Activated CD8-positive, alpha-beta memory T cell treated with anti-CD3 and anti-CD28 coated beads, Interleukin-2, amount 10 ng/mL, durations not matched to agents 7 days and 5 days (primary cell): Measurements from ENCODE around the gene REPIN1. TPM values are rescaled to one million over a fixed set of nuclear protein-coding genes. Genes with fewer than 3 reads are reported as not detected.
"Not testable (repeated sequence)": the region's sequence is repeated elsewhere in the genome, so short reads cannot be mapped to it uniquely, and the experiment has no call there.

ENCODE experiments used
- ATAC-seq: fragments of 150-1000 bp; cut with Tn5 transposase; one replicate; pipeline ENCODE4 v1.10.0; 2021; ENCODE audit warnings: moderate library complexity
- CTCF ChIA-PET: fragments of 350-600 bp; sonication (Branson Sonifier 250); formaldehyde crosslinking; loops from one replicate; lab custom pipeline; 2021; ENCODE audit warnings: antibody characterized with exemption; lab: Charles Lee
- DNase-seq: peaks from one replicate; pipeline ENCODE4 v3.0.0-alpha.2; 2020
- H3K27ac Mint-ChIP-seq: one replicate; pipeline ENCODE4 v1.8.0; 2021; ENCODE audit warnings: mild to moderate bottlenecking, mixed read lengths
- H3K27me3 Mint-ChIP-seq: one replicate; pipeline ENCODE4 v1.8.0; 2021; ENCODE audit warnings: mixed read lengths
- H3K36me3 Mint-ChIP-seq: one replicate; pipeline ENCODE4 v1.8.0; 2021; ENCODE audit warnings: mild to moderate bottlenecking, mixed read lengths
- H3K4me1 Mint-ChIP-seq: one replicate; pipeline ENCODE4 v1.8.0; 2021; ENCODE audit warnings: mixed read lengths
- H3K4me3 Mint-ChIP-seq: one replicate; pipeline ENCODE4 v1.8.0; 2021; ENCODE audit warnings: mild to moderate bottlenecking, moderate library complexity, mixed read lengths
- H3K9me3 Mint-ChIP-seq: one replicate; pipeline ENCODE4 v1.8.0; 2022; ENCODE audit warnings: low read depth, mixed read lengths
- total RNA-seq, 2 experiments: library from RNA; stranded (reverse); gene quantifications; one replicate each; pipeline ENCODE4 v1.2.3, GENCODE V29; 2021

The REPIN1 gene
- total RNA-seq, 2 experiments from 2014 or later: 51.4 to 55.5 TPM

DNA sequence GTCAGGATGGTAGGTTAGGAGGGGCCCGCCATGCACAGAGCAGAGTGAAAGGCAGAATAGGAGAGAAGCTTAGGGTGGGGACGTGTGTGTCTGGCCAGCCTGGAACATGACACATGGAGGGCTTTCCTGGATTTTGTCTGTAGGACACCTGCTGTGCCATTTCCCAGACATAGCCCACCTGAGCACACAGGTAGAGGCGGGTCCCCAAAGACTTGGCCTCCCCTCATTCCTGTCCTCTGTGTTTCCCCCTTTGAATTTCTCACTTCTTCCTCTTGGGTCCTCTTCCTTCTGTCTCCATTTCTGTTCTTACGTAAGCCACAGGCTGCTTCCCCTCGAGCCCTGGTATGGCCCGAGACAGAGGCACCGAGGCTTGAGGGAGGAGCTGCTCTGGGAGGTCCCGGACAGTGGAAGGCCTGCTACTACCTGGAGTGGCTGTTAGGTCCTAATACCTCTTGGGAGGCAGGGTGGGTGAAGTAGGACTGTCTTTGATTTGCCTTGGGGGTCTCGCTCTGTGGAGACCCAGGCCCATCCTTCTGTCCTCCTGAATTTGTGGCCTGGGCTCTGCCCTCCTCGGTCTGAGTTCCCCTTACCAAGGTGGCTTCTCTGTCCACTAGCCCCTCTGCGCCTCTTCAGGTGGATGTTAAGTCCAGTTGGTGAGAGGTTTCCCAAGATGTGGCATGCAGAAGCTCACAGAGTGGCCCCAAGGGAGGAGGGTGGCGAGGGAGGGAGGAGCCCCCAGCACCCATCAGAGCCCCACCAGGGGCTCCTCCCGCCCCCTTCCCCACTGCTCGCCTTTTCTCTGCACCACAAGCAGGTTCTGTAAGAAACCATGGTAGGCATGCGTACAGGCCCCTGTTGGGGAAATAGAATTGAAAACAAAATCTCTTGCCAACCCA is 16.0 kb downstream of the REPIN1 start:
- CTCF ChIA-PET: interaction anchor here (1.3 to 2.4 kb wide), 3 partner anchors 19 to 37 kb away, joined by 3 to 9 read pairs (median 7); no protein-coding TSS in a partner anchor
- H3K27ac Mint-ChIP-seq: no peak overlapping the region
- DNase-seq (no peak), ATAC-seq (no peak)
- H3K4me3 Mint-ChIP-seq: no peak overlapping the region
- H3K36me3 Mint-ChIP-seq: peaks cover 2% of the 10 kb centered on the region
- H3K9me3 Mint-ChIP-seq: no peaks in the 10 kb centered on the region
- no peaks in the 10 kb centered on the region for H3K27me3 Mint-ChIP-seq
- H3K4me1 Mint-ChIP-seq: peaks cover 15% of the 10 kb centered on the region

DNA sequence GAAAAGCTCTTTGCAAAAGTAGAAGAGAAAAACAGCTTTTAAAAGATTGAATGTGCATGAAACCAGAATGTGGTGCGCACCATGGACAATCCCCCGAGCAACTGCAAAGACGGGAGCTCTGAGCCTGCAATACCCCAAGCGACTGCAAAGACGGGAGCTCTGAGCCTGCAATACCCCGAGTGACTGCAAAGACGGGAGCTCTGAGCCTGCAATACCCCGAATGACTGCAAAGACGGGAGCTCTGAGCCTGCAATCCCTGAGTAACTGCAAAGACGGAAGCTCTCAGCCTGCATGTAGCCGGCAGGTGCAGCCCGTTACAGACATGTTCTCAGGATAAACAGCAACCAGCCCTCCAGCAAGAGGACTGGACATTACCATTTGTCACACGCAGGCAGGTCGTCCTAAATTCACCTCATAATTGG is 16.7 kb downstream of the REPIN1 start:
- H3K4me3 Mint-ChIP-seq: no peak overlapping the region
- no peak overlapping the region for H3K27ac Mint-ChIP-seq
- no peaks in the 10 kb centered on the region for H3K27me3 Mint-ChIP-seq
- CTCF ChIA-PET: interaction anchor here (1.3 to 2.4 kb wide), 3 partner anchors 19 to 36 kb away, joined by 3 to 9 read pairs (median 7); no protein-coding TSS in a partner anchor
- peaks cover under 1% of the 10 kb centered on the region for H3K36me3 Mint-ChIP-seq
- H3K9me3 Mint-ChIP-seq: no peaks in the 10 kb centered on the region
- DNase-seq (no peak), ATAC-seq (no peak)
- H3K4me1 Mint-ChIP-seq: peaks cover 8% of the 10 kb centered on the region

DNA sequence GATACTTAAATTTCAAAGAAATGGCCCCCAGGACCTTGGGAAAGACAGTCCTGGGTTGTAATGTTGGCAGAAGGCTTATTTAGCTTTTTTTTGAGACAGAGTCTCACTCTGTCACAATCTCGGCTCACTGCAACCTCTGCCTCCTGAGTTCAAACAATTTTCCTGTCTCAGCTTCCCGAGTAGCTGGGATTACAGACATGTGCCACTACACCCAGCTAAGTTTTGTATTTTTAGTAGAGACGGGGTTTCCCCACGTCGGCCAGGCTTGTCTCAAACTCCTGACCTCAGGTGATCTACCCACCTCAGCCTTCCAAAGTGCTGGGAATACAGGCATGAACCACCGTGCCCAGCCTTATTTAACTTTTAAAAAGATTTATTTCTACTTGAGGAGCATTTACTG is 17.3 kb downstream of the REPIN1 start:
- CTCF ChIA-PET: interaction anchor here (1.3 to 2.4 kb wide), 3 partner anchors 18 to 36 kb away, joined by 3 to 9 read pairs (median 7); no protein-coding TSS in a partner anchor

DNA sequence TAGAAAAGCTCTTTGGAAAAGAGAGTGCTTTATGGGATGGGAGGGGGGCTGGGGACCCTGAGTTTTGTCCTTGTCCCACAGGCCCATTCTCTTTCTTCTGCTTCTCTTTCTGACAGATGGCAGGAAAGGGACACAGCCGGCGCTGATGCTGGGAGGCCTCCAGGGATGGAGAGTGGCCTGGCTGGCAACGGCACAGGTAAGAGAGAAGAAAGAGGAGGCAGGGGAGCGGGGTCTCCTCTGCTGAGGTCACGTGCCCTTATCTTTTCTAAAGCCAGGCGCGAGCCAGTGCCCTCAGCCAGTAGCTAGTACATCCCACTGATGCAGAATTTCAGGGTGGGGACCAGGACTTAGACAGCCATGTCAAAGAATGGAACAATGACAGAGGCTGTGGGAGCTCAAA is 19.7 kb downstream of the REPIN1 start:
- DNase-seq (no peak), ATAC-seq (no peak)
- no peak overlapping the region for H3K4me3 Mint-ChIP-seq
- CTCF ChIA-PET: interaction anchor here (0.9 to 1.8 kb wide), 4 partner anchors 11 to 62 kb away, joined by 3 to 4 read pairs (median 4); no protein-coding TSS in a partner anchor
- no peak overlapping the region for H3K27ac Mint-ChIP-seq
- H3K9me3 Mint-ChIP-seq: no peaks in the 10 kb centered on the region
- H3K36me3 Mint-ChIP-seq: peaks cover 5% of the 10 kb centered on the region
- no peaks in the 10 kb centered on the region for H3K27me3 Mint-ChIP-seq
- H3K4me1 Mint-ChIP-seq: no peaks in the 10 kb centered on the region

More for the DNA sequence above, 17.3 kb downstream of the REPIN1 start:
- not testable (repeated sequence) for ATAC-seq, H3K27ac Mint-ChIP-seq, H3K27me3 Mint-ChIP-seq, H3K9me3 Mint-ChIP-seq, H3K4me1 Mint-ChIP-seq, DNase-seq, H3K4me3 Mint-ChIP-seq, H3K36me3 Mint-ChIP-seq

DNA sequence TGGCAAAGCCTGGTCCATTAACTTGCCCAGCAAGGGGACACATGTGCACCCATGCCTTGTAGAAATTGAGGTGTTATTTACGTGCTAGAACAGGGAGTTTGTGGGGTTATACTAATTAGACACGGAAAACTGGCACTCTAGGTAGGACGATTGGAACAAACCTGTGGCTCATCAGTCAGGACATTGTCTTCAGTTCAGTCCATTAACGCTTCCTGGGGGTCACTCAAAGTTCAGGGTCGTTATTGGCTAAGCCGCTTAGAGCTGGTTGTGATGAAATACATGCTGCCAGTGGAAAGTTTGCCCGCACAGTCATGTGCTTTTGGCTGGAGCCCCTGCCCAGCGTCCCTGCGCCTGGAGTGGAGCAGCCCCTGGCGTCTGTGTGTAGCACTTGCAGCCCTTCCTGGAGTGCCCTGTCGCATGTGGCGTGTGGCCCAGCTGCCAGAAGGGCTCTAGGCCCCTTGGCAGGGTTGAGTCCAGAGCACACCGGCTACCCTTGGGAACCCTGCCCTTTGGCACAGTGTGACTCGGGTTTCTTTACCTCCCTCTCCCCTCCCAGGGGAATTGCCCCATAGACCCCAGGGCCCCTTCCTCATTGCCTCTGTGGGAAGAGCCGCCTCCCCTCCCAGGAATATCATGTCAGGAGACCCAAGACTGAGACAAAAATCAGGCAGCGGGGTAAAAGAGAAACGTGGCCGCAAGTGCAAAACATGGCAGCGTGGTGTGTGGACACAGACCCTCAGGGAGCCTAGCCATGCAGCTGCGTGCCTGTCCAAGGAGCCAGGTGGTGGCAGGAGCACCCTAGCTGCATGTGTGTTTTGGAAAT is 20.3 kb downstream of the REPIN1 start:
- Mint-ChIP-seq H3K4me1 (no peaks in the 10 kb centered on the region), H3K27me3 (no peaks in the 10 kb centered on the region), H3K27ac (no peak overlapping the region), H3K36me3 (peaks cover 5% of the 10 kb centered on the region), H3K9me3 (no peaks in the 10 kb centered on the region), H3K4me3 (no peak overlapping the region)
- no peak for ATAC-seq
- CTCF ChIA-PET: interaction anchor here (0.9 to 1.8 kb wide), 4 partner anchors 11 to 63 kb away, joined by 3 to 4 read pairs (median 4); no protein-coding TSS in a partner anchor
- DNase-seq: no peak

DNA sequence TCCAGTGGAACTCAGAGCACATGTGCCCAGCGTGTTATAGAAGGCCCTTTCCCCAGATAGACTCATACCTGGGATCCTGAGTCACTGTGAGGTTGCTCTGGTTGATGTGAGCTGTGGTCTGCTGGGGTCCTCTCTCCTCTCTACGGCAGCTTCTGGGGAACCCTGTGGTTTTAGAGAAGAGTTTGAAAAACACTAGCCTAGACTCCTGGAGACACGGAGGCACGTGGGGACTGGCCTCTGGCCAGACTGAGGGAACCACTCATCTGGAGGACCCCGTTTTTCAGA is 20.9 kb downstream of the REPIN1 start:
- no peak for ATAC-seq
- H3K4me3 Mint-ChIP-seq: no peak overlapping the region
- CTCF ChIA-PET: no interaction called here

DNA sequence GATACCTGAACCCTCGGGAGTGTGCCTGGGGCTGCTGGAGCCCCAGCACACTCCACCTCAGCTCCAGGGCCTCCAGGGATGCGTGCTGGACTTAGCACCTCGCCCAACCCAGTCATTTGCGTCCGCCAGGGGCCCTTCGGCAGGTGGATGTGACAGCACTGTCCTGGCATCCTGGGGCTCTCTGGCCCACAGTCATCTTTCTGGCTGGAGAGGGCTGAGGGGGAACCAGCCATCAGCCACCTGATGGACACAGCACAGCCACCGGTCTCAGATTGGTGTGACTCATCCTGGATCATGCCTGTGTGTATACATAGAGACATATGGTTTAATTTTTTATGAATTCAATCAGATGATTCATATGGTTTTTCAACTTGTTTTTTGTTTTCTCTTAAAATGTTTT is 21.6 kb downstream of the REPIN1 start:
- ATAC-seq (no peak), DNase-seq (no peak)
- Mint-ChIP-seq H3K4me3 (no peak overlapping the region), H3K36me3 (peaks cover 5% of the 10 kb centered on the region), H3K27ac (no peak overlapping the region), H3K4me1 (peaks cover 2% of the 10 kb centered on the region), H3K9me3 (no peaks in the 10 kb centered on the region), H3K27me3 (no peaks in the 10 kb centered on the region)
- CTCF ChIA-PET: no interaction called here

More for the DNA sequence above, 20.9 kb downstream of the REPIN1 start:
- Mint-ChIP-seq H3K27ac (no peak overlapping the region), H3K36me3 (peaks cover 5% of the 10 kb centered on the region), H3K27me3 (no peaks in the 10 kb centered on the region), H3K4me1 (peaks cover 2% of the 10 kb centered on the region), H3K9me3 (no peaks in the 10 kb centered on the region)
- DNase-seq: no peak

DNA sequence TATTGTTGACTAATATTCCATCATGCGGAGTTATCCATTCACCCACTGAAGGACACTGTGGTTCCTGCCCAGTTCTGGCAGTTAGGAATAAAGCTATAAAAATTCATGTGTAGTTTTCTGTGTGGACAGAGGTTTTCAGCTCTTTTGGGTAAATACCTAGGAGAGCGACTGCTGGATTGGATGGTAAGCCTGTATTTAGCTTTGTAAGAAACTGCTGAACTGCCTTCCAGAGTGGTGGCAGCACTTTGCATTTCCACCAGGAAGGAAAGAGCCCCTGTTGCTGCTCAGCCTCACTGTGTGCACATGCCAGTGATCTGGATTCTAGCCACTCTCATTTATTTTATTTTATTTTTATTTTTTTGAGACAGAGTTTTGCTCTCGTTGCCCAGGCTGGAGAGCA is 24.7 kb downstream of the REPIN1 start:
- peaks cover 2% of the 10 kb centered on the region for H3K4me1 Mint-ChIP-seq
- H3K9me3 Mint-ChIP-seq: no peaks in the 10 kb centered on the region
- DNase-seq (no peak), ATAC-seq (no peak)
- H3K4me3 Mint-ChIP-seq: no peak overlapping the region
- H3K36me3 Mint-ChIP-seq: peaks cover 6% of the 10 kb centered on the region
- no peaks in the 10 kb centered on the region for H3K27me3 Mint-ChIP-seq
- CTCF ChIA-PET: interaction anchor here (0.8 to 1.2 kb wide), 3 partner anchors 8 to 15 kb away, joined by 3 to 4 read pairs (median 3); no protein-coding TSS in a partner anchor
- H3K27ac Mint-ChIP-seq: no peak overlapping the region

DNA sequence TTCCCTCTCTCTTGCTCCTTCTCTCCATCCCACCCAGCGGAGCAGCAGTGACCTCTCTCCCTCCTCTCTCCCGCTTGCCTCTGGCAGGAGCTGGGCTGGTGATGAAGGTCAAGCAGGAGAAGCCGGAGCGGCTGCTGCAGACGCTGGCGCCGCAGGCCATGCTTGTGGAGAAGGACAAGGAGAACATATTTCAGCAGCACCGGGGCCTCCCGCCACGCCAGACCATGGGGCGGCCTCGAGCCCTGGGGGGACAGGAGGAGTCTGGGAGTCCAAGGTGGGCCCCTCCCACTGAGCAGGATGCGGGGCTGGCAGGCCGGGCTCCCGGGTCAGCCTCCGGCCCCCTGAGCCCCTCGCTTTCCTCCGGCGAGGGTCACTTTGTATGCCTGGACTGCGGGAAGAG is 27.8 kb downstream of the REPIN1 start:
- DNase-seq: no peak

DNA sequence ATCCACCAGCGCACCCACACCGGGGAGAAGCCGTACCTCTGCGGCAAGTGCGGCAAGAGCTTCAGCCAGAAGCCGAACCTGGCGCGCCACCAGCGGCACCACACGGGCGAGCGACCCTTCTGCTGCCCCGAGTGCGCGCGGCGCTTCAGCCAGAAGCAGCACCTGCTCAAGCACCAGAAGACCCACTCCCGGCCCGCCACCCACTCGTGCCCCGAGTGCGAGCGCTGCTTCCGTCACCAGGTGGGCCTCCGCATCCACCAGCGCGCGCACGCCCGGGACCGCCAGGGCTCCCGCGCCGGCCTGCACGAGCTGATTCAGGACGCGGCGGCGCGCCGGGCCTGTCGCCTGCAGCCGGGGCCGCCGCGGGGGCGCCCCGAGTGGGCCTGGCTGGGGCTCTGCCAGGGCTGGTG is 28.2 kb downstream of the REPIN1 start:
- H3K27ac Mint-ChIP-seq: no peak overlapping the region
- no peaks in the 10 kb centered on the region for H3K9me3 Mint-ChIP-seq
- no peak overlapping the region for H3K4me3 Mint-ChIP-seq
- ATAC-seq: no peak
- peaks cover 1% of the 10 kb centered on the region for H3K36me3 Mint-ChIP-seq
- no peak for DNase-seq
- CTCF ChIA-PET: no interaction called here
- H3K4me1 Mint-ChIP-seq: peaks cover 2% of the 10 kb centered on the region
- H3K27me3 Mint-ChIP-seq: no peaks in the 10 kb centered on the region

More for the DNA sequence above, 27.8 kb downstream of the REPIN1 start:
- Mint-ChIP-seq H3K36me3 (peaks cover 1% of the 10 kb centered on the region), H3K27me3 (no peaks in the 10 kb centered on the region), H3K27ac (no peak overlapping the region), H3K4me1 (peaks cover 2% of the 10 kb centered on the region), H3K4me3 (no peak overlapping the region), H3K9me3 (no peaks in the 10 kb centered on the region)
- CTCF ChIA-PET: no interaction called here
- no peak for ATAC-seq

DNA sequence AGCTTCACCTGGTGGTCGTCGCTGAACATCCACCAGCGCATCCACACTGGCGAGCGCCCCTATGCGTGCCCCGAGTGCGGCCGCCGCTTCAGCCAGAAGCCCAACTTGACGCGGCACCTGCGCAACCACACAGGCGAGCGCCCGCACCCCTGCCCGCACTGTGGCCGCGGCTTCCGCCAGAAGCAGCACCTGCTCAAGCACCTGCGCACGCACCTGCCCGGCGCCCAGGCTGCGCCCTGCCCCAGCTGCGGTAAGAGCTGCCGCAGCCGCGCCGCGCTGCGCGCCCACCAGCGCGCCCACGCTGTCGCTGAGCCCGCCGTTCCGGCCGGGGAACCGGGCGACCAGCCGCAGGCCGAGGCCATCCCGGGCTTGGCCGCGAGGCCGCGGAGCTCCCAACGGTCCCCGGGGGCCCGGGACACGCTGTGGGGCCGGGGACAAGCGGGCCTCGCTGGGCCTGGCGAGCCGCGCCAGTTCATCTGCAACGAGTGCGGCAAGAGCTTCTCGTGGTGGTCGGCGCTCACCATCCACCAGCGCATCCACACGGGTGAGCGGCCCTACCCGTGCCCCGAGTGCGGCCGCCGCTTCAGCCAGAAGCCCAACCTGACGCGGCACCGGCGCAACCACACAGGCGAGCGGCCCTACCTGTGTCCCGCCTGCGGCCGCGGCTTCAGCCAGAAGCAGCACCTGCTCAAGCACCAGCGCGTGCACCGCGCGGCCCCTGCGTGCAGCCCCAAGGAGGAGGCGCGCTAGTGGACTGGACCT is 28.9 kb downstream of the REPIN1 start:
- DNase-seq (no peak), ATAC-seq (no peak)
- Mint-ChIP-seq H3K27me3 (no peaks in the 10 kb centered on the region), H3K36me3 (peaks cover 1% of the 10 kb centered on the region), H3K4me1 (peaks cover 2% of the 10 kb centered on the region), H3K9me3 (no peaks in the 10 kb centered on the region), H3K27ac (no peak overlapping the region), H3K4me3 (no peak overlapping the region)
- CTCF ChIA-PET: no interaction called here

DNA sequence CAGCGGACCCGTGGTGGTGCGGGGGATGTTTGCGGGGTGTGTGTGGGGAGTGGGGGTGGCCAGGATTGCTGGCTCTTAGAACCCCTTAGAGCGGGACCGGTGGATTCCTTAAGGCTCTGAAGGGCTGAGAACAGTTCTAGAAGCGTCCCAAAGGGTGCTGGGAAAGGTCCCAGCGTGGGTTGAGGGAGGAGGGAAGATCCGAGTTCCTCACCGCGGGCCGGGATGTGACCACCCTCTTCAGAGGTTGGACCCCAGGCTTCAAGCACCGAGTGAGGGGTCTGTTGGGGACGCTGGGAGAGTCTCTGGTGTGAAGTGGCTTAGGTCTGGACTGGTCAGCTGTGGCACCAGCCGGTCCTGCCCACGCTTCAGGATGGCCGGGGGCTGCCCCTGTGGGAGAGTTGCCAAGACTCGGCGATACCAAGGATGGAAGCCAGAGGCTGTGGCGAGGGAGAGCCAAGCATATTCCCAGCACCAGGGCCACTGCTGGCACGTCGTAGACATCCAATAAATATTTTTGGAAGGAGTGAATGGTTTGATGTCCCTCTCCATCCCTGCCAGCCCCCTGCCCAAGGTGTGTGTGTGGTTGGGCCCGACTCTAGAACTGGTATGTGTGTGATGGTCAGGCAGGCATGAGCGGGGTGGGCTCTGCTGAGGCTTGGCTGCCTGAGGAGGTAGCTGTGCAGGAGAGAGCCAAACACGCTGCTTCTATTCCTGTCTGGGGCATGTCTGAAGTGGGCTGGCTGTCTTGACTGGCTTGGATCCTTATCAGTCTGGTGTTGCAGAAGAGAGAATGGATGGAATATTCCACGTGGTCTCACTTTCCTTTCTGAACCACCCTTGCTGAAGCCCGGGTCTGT is 29.7 kb downstream of the REPIN1 start:
- no peaks in the 10 kb centered on the region for H3K27me3 Mint-ChIP-seq
- peaks cover 5% of the 10 kb centered on the region for H3K4me1 Mint-ChIP-seq
- ATAC-seq (no peak), DNase-seq (no peak)
- H3K4me3 Mint-ChIP-seq: no peak overlapping the region
- H3K36me3 Mint-ChIP-seq: peaks cover 1% of the 10 kb centered on the region
- H3K27ac Mint-ChIP-seq: no peak overlapping the region
- CTCF ChIA-PET: no interaction called here
- H3K9me3 Mint-ChIP-seq: no peaks in the 10 kb centered on the region
